ENCODE data around the gene MEIOB.
"Not testable (repeated sequence)": the region's sequence is repeated elsewhere in the genome, so short reads cannot be mapped to it uniquely, and the experiment has no call there.

The MEIOB gene

DNA sequence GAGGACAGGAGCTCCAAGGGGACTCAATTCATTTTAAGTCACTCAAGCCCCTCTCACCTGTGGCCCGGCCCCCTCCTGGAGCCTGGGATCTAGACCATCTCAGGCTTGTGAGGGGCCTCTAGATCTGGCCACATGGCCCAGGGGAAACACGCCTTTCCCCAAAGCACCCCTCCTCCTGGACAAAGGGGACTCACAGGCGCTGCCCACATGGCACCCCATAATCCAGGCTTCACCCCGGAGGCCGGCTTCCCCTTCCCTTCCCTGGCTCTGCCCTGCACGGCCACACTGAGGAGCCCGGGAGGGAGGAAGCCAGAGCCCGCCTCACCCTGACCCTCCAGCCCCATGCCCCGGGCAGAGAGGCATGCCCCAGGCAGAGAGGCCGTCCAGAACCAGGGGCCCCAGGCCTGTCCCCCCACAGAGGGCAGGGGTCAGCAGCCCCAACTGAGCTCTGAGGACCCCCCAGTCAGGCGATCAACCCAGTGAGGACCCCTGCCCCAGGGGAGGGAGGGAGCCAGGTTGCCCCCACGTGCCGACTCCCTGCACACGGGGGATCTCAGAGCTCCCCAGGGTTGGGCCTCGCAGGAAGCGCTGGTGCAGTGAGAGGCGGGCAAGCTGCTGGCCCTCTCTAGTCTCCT lies 35.4 kb upstream of the MEIOB start:
- no peak for DNase-seq

- DNase-seq: no peak
Observed at GRCh38 chr16:1906846-1907165, 34.8 kb upstream of the MEIOB start.

DNA sequence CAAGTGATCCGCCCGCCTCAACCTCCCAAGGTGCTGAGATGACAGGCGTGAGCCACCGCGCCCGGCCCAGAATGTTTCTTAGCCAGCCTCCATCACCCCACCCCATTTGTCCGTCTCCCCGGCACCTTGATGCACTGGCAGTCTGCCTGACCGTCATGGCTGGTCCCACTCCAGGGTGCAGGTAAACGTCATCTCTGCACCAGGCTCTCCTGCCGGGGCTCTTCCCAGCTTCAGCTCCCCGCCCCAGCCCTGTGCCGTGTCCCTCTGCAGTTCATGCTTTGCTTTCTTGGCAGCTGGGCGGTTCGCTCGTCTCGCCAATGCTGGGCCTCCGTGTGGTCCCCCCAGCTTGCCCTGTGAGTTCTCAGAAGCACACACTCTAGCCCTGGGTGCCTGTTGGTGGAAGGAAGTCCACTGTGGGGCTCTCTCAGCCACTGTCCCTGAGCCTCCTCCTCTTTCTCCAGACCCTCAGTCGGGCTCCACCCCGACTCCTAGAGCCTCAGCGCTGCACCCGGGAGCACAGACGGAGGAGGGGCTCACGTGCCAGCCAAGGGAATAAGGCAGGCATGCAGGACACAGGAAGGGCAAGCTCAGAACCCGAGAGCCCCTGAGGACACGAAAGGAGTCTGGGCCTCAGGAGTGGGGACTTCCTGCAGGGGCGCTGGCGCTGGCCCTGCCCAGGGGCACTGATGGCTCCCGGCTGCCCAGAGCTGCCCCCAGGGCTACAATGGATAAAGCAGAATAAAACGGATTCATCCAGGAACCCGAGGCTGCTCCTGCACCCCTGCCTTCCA lies 34.3 kb upstream of the MEIOB start:
- DNase-seq: no peak

GRCh38 chr16:1903845-1904840 lies 32.2 kb upstream of the MEIOB start:
- DNase-seq: no peak

GRCh38 chr16:1903220-1903574 lies 31.2 kb upstream of the MEIOB start:
- no peak for DNase-seq

DNA sequence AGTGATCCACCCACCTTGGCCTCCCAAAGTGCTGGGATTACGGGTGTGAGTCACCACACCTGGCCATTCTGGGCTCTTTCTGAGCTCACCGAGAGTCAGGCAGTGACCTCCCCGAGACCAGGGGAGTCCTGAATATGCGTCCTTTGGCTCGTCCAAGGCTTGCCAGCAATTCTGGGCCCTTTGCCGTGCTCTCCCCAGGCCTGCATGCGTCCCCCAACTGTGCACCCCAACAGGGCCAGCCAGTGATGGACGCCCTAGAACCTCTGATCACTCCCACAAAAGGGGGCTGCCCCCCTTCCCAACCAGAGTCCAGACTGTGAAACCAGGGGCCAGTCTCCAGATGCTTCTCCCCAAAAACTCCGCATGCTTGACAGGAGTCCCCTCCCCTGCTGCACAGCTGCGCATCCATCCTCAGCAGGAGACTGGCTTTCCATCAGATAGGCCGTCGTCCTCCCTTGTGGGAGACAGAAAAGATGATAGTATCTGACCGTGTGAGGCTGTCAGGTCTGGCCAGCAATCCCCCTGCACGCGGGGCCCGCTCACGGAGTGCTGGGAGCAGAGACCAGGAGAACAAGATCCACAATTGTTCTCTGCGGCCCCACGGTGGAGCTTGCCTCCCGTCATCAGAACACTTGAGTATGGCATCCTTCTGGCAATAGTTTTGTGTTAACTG lies 30.7 kb upstream of the MEIOB start:
- DNase-seq: no peak

GRCh38 chr16:1900452-1900774 lies 28.4 kb upstream of the MEIOB start:
- DNase-seq: no peak

- DNase-seq: no peak
Observed at GRCh38 chr16:1899641-1900451, 27.9 kb upstream of the MEIOB start.

- not testable (repeated sequence) for DNase-seq
Observed at GRCh38 chr16:1897692-1898091, 25.7 kb upstream of the MEIOB start.

DNA sequence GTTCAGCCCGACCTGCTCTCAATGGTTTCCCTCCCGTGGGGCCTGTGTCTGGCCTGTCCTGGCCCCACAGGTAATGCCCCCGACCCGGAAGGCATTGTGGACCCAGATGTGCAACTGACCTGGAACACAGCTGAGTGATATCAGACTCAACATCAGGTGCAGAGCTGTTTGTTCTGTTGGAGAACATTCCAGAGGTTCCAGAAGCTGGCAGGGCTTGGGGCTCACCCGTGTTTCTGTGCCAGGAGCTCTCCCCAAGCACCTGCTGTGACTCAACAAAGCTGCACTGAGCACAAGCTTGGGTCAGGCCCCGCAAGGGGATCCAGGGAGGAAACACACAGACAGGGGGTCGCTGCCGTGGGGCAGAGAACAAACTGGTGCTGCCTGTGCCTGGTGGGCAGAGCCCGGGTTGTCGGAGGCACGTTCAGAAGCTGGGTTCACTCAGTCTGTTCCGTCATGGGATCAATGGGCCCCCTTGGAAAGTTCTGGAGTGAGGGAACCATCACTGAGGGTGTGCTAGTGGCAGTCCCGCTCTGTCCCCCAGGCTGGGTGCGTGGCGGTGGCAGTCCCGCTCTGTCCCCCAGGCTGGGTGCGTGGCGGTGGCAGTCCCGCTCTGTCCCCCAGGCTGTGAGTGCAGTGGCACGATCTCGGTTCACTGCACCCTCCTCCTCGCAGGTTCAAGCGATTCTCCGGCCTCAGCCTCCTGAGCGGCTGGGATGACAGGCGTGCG lies 24.1 kb upstream of the MEIOB start:
- DNase-seq: no peak

DNA sequence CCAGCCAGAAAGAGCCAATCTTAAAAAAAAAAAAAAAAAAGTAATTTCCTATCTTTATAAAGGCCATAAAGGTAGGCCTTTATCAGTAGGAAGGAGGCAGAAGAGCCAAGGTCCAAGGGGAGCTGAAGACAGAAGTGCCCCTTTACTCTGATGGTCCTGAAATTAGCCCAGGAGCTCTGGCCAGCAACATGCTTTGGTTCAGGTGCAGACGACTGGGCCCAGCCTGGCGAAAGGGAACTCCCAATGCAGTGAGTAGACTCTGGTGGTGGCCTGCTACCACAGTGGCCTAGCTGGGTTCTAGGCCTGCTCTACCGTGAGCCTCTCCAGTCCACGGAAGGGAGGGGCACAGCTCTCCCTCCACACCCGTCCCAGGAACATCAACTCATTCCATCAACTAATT lies 23.1 kb upstream of the MEIOB start:
- DNase-seq: no peak

DNA sequence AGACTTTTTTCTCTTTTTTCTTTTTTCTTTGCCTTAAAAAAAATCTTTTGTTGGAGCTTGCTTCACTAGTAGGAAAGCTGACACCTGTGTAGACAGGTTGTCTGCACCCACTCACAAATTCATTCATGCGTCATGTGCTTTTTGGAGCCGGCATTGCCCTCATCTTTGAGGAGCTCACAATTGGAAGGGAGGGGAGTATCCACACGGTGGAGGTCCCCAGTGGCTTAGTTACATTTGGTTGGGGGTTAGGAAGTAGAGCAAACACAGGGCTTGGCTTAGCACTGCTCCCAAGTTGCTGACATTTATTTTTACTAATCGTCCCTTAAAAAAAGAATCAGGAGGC lies 18.7 kb upstream of the MEIOB start:
- no peak for DNase-seq

- no peak for DNase-seq
Observed at GRCh38 chr16:1890024-1890707, 18.2 kb upstream of the MEIOB start.

DNA sequence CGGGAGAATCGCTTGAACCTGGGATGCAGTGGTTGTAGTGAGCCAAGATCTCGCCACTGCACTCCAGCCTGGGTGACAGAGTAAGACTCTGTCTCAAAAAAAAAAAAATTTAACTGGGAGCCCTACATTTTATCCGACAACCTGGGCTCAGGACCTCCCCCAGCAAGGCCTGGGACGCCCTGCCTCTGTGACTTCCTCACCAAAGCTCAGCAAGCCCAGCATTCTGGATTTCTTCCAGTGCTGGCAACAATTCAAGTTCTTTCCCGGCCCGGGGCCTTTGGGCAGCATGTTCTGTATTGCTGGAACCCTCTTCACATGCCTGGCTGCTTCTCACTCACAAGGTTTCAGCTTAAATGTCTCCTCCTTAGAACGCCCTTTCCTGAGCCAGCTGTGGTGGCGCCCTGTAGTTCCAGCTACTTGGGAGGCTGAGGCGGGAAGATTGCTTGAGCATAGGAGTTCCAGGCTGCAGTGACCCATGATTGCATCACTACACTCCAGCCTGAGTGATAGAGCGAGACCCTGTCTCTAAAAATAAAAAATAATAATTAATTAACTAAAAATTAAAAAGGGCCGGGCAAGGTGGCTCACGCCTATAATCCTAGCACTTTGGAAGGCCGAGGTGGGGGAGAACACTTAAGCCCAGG lies 15.9 kb upstream of the MEIOB start:
- DNase-seq: no peak

DNA sequence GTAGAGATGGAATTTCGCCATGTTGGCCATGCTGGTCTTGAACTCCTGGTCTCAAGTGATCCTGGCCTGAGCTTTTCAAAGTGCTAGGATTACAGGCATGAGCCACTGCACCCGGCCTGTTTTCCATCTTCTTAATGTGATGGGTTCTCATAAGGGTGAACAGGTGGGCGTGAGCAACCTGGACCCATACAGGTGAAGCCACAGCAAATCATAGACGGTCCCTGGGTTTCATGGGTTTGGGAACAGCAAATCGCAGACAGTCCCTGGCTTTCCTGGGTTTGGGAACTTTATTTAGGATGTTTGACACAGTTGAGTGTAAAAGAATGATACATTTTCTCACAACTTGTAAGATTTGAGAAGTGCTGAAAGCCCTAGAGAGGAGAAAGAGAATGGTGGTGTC lies 12.9 kb upstream of the MEIOB start:
- DNase-seq: no peak

DNA sequence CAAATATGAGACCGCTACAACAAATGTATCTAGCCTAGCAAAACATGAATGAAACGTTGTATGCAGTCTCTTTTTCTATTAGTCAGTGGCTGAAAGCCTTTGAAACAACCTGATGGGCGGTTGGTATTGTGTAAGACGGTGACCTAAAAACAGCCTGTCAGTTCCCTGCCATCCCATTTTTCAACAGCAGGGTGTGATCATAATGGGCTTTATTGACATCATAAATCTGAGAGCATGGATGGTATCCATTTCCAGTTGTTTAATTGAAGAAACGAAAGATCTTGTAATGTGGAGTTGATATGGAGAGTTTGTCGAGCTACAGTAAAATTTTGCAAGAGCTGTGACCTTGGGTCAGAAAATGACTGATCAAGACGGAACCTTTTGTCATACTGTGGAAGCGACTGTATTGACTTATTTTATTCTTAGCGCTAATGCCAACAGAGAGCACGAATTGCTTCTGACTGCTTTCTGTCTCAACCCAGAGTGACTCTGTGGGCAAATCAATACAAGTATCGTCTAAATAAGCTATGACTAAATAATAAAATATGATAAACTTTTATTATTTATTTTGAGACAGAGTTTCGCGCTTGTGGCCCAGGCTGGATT lies 12.3 kb upstream of the MEIOB start:
- DNase-seq: no peak

DNA sequence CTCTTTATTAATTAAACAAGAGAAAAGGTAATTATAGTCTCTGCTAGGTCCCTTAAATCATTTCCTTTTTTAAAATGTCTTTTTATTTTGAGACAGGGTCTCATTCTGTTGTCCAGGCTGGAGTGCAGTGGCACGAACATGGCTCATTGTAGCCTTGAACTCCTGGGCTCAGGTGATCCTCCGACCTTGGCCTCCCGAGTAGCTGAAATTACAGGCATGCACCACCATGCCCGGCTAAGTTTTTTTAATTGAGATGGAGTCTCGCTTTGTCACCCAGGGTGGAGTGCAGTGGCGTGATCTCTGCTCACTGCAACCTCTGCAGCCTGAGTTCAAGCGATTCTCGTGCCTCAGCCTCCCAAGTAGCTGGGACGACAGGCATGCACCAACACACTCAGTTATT lies 9.2 kb upstream of the MEIOB start:
- not testable (repeated sequence) for DNase-seq

DNA sequence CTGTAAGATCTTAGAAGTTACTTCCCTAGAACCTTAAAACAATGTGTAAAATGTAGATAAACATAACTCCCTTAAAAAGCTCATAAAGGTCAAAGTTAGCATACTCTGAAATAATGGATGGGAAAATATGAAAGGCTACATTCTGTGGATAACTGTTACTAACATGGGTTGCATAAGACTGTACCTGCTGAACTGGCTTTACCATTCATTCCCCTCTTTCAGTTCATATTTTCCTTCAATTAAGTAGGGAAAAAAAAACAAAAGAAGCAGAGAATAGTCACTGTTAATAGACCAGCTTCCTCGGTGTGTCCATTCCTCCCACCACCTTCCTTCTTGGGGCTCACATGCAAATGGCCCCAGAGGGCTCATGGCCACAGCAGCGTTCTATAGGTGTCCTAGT lies 7.5 kb upstream of the MEIOB start:
- DNase-seq: no peak

DNA sequence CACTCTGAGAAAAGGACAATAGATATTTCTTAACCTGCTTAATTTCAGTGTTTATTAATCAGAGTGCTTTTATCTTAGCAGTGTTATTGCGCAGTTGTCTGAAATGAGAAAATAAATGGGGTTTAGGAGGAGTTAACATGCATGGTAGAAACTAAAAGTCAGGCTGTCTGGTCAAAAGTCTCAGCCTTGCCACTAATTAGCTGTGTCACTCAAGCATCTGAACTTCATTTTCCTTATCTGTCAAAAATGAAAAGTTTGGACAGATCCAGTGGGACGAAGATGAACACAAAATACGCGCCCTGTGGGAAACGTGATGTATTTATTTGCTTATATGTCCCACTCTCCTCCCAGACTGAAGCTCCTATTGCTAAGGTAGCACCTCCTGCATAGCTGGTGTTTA lies 6.3 kb upstream of the MEIOB start:
- DNase-seq: no peak

- DNase-seq: no peak
Observed at GRCh38 chr16:1877804-1878203, 5.8 kb upstream of the MEIOB start.
